GM04504 (cell line): ENCODE measurements around the gene AMPD1.

ENCODE experiments used
- DNase-seq: peaks from one replicate; pipeline ENCODE4 v3.0.0-alpha.2; 2012; ENCODE audit warnings: low read depth

Gene AMPD1

DNA sequence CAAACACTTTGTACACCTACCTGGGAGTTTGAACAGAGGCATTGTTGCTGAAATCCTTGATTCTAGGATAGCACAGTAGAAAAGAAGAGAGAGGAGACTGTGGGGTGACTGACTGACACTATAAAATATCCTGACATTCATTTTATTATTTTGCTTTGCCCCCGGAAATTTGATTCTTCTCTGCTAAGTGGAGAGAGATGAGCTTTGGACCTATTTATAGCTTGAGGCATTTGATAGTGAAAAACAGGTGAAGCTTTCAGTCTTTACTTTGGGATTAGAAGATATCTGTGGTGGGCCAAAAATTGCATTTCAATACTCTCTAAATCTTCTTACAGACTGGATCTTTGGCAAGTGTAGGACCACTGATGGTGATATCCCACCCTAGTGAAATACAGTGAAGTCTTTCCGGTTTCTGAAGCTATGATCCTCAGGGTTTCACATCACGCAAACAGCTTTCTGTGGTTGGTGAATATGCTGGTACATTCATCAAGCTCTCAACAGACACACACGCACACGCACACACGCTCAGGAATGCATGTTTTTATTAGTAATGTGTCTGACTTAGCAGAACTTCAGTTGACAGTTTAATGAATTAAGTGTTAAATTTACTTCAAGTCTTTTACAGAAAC is at the start of gene AMPD1:
AMPD1 (minus strand) TSS at position 117 of the 629 bp plus-strand sequence; CDS start at position 42, 75 bp downstream.
- no peak for DNase-seq

GRCh38 chr1:114741963-114742746 is 46.8 kb upstream of the AMPD1 start:
- DNase-seq: no peak

GRCh38 chr1:114740331-114740730 is 45.0 kb upstream of the AMPD1 start:
- DNase-seq: no peak

DNA sequence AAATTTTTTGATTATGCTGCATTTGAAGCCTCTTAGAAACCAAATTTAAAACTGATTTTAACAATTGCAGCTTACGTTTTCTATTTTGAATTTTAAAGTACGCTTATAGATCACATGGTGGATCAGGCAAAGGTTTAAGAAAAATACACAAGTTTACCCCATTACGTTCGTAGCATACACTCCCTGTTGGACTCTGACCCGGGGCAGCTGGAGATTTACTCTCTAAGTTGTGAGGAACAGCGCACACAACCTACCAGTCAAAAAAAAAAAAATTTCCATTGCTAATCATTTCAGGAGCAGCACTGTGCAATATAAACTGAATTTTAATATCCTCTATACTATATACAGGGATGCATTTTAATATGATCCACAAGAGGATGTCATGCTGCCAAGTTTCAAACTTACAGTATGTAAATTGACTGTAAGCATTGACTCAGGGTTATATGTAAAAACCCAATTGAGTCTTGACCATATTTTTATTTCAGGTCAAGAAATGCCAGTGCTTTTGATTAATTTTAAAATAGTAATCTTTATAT is 42.0 kb upstream of the AMPD1 start:
- no peak for DNase-seq

DNA sequence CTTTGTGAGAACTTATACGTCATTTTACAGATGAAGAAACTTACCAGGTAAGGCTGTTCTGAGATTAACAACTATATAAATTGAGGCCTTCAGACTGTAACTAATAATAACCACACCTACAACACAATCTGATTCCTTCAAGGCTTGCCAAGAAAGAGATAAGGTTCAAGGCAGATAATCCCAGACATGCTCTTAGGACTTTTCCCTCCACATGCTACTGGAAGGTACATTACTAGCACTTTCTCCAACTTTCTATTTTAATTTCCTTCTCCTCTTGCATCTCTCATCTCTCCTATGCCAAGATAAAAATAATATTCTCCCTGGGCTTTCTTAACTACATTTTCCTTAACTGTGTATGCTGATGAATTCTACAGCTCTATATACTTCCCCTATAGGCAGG is 40.1 kb upstream of the AMPD1 start:
- no peak for DNase-seq

GRCh38 chr1:114729782-114730181 is 34.4 kb upstream of the AMPD1 start:
- no peak for DNase-seq

DNA sequence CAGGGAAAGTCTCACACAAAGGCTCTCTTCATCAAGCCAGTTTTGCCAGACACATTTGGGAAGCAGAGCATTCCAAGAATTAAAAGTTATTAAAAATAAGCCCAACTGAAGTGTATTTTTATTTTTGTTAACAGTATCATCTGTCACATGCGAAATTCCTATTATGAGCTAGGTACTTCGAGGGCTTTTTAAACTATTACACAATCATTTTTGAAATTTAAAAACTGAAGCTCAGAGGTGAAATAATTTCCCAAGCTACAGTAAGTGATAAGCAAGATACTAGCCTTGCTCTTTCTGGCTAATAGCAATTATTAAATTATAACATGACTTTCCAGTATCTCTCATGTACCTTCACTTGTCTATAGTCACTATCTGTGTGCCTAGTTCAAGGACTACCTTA is 33.2 kb upstream of the AMPD1 start:
- DNase-seq: no peak

DNA sequence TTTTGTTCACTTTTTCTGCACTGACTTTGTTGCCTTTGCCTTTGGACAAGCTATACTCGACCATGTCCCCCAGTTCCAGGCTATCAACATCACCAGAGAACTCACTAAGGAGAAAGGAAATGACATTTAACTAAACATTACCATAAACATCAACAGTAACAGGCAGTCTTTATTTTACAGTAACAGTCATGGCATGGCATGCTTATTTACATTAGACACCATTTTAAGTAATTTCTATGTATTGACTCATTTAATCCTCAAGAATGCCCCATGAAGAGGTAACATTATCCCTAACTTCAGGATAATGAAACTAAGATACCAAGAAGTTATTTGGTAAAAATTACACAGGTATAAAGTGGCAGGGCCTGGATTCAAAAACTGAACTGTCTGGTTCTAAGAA is 29.9 kb upstream of the AMPD1 start:
- DNase-seq: no peak

GRCh38 chr1:114723915-114724314 is 28.6 kb upstream of the AMPD1 start:
- DNase-seq: no peak

GRCh38 chr1:114723457-114723856 is 28.1 kb upstream of the AMPD1 start:
- no peak for DNase-seq

- no peak for DNase-seq
Measured at GRCh38 chr1:114720492-114720891, 25.1 kb upstream of the AMPD1 start.

DNA sequence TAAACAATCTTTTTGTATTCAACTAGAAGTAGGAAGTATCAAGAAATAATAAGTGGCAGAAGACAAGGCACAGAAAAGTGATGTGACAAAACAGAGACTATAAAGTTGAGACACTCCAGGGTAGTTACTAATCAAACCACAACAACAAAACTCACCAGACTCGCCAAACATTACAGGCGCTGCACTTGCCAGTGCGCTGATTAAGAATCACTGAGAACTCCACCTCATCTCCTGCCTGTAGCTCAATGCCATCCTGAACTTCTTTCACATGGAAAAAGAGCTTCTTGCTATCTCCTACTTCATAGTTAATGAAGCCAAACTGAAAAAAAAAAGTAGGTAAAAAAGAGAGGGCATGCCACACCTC is 24.1 kb upstream of the AMPD1 start:
- DNase-seq: no peak

- no peak for DNase-seq
Measured at GRCh38 chr1:114718661-114719423, 23.5 kb upstream of the AMPD1 start.

DNA sequence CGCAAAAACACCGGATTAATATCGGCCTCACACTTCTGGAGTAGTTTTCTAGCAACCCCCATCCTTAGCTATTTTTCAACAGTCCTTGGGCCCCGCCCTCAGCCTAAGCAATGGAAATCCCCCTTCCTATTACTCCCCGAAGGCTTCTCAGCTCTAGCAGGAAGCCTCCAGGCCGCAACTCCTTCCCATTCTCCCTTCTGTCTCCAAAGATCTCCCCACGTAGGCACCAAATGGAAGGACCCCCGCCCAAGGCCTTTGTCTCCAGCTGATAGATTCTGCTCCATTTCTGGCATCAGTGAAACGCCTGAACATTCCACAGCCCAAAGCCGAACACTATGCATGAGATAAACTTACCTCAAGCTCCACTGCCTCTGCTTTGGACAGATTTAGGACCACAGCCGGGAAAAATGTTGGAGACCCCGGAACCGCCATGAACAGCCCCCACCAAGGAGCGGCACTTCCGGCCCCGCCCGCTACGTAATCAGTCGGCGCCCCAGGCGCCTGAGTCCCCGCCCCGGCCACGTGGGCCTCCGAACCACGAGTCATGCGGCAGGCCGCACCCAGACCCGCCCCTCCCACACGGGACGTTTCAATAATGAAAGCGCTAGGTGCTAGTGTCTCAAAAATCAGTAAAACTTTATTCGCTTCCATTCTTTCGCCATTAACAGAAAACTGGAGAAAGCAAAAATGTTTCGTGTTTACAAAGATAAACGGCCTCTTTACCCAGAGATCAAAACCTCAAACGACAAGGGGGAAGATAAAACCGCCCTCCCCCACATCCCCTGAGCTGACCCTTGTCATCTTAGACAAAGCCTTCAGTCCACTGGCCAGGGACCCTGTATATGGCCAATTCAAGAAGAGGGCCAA is 21.2 kb upstream of the AMPD1 start, which contains the start of gene NRAS:
NRAS (minus strand) TSS at position 468 of the 867 bp plus-strand sequence. CDS start 611 bp downstream, outside the sequence.
- DNase-seq: peak; percentile 77

GRCh38 chr1:114715952-114716303 is 20.6 kb upstream of the AMPD1 start:
- DNase-seq: no peak

DNA sequence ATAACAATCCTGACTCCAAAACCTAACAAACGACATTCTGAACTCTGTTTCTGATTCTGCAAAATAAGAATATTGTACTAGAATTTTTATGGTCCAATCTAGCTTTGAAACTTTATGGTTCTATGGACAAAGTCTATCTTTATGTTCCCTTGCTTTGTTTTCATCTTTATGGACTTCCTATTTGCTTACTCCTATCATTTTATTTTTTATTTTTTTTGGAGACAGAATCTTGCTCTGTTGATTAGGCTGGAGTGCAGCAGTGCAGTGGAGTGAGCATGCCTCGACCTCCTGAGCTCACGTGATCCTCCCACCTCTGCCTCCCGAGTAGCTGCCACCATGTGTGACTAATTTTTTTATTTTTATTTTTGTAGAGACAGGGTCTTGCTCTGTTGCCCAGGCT is 17.6 kb upstream of the AMPD1 start:
- DNase-seq: no peak

- DNase-seq: no peak
Measured at GRCh38 chr1:114710360-114710759, 15.0 kb upstream of the AMPD1 start.

- DNase-seq: no peak
Measured at GRCh38 chr1:114707604-114708003, 12.3 kb upstream of the AMPD1 start.

DNA sequence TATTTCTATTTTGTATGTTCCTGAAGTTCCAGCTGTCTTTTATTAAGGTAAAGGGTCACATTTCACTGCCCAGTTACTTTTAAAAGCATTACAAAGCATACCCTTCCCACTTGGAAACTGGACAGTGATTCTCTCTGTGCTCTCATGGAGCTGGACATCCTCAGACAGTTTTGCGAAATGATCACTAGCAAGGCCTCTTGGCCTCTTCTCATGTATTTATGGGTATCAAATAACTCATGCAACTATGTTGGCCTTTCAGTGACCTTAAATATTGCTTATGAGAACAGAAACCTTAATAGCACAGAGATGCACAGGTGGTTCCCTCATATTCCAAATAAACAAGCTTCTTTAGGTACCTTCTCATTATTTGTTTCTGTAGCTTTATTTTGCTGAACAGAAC is 7.9 kb upstream of the AMPD1 start:
- DNase-seq: no peak

GRCh38 chr1:114702737-114703136 is 7.4 kb upstream of the AMPD1 start:
- no peak for DNase-seq

DNA sequence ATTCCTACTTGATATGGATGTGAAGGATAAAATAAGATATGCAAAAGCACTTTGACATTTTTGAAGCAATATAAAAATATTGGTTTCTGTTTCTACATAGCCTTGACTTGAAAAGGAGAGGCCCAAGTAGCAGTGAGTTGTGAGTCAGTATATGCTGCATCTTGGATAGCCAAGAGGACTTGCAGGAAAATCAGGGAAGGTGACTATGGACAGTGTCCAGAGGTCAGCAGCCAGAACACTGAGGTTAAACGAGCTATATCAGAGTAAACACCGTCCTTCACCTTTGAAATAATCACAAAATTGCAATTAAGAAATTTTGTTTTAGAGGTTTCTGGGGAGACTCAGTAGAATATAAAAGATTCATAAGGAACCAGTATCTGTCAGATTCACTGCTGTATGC is 6.6 kb upstream of the AMPD1 start:
- DNase-seq: no peak
